ENCODE measurements around the gene UBR4. TPM values are rescaled to one million over a fixed set of nuclear protein-coding genes. Genes with fewer than 3 reads are reported as not detected.

UBR4 gene
- total and polyA plus RNA-seq, 10 of the 15 experiments (the other 5 are each of a cell fraction or from before 2014, with no cell fraction given), result 34.2 to 124 (median 56.2) TPM

GRCh38 chr1:19154876-19155275 lies 55.2 kb downstream of the UBR4 start:
- in situ Hi-C loops (cut with MboI), result no loop called here
- BruUV-seq (replicated peaks), result no TSS peak
- Histone ChIP-seq H3K27ac (ENCODE audit: control insufficient read depth, insufficient read depth) (no peak overlapping the region), H3K36me3 (ENCODE audit: control insufficient read depth in 2 of 2, insufficient read depth in 2 of 2, low read length in 1 of 2) (peaks cover 33 to 77% of the 10 kb centered on the region in 2 experiments), H4K20me1 (ENCODE audit: control insufficient read depth, insufficient read depth) (no peaks in the 10 kb centered on the region), H3K27me3 (replicated peaks in 1 of 2; ENCODE audit: control insufficient read depth in 2 of 2, insufficient read depth in 2 of 2, low read length in 1 of 2) (no peaks in the 10 kb centered on the region), H3K9me3 (replicated peaks; ENCODE audit: control insufficient read depth, insufficient read depth, low read length) (no peaks in the 10 kb centered on the region), H3K4me3 (no peak overlapping the region), H2AFZ (ENCODE audit: control insufficient read depth, low read depth, low read length) (no peak overlapping the region), H3K4me2 (ENCODE audit: control insufficient read depth, insufficient read depth) (no peak overlapping the region), H3K9ac (ENCODE audit: control insufficient read depth, insufficient read depth, low read length) (no peak overlapping the region), H3K4me1 (ENCODE audit: control insufficient read depth, insufficient read depth, low read length) (no peaks in the 10 kb centered on the region), H3K79me2 (ENCODE audit: control insufficient read depth, insufficient read depth, low read length) (no peaks in the 10 kb centered on the region)
- ChIA-PET CTCF (no interaction called here), RAD21 (ENCODE audit: unreplicated experiment) (no interaction called here), POLR2A (no interaction called here), SMC1A (ENCODE audit: uncharacterized antibody, unreplicated experiment) (interaction anchor here (0.5 kb wide), 1 partner anchor 21 kb away, joined by 3 read pairs; no protein-coding TSS in a partner anchor)
- WGBS (ENCODE audit: insufficient coverage, insufficient replicate concordance, low lambda C conversion rate, missing lambda C conversion rate), result 93% methylated on average over 7 of the region's 7 CpGs
- FAIRE-seq (no peak), ATAC-seq (no peak), DNase-seq (ENCODE audit: low read depth, low spot score) (no peak)
- intact Hi-C loops (cut with micrococcal nuclease; ENCODE audit: unreplicated experiment), result loop anchor here (10.0 kb wide), 1 partner anchor 90 kb away; no protein-coding TSS in a partner anchor
- TF ChIP-seq NFYA (IDR thresholded peaks at IDR 0.05; ENCODE audit: borderline replicate concordance, low read depth, low read length) (no peak), NFXL1 (IDR thresholded peaks at IDR 0.05; ENCODE audit: borderline replicate concordance) (no peak), JUND (IDR thresholded peaks at IDR 0.05; ENCODE audit: low read depth, low read length) (no peak), RELA (IDR thresholded peaks at IDR 0.05; ENCODE audit: borderline replicate concordance, partially characterized antibody) (no peak), E2F4 (IDR thresholded peaks at IDR 0.05; ENCODE audit: low read depth, low read length) (no peak), TAF1 (IDR thresholded peaks at IDR 0.05; ENCODE audit: borderline replicate concordance, low read depth, low read length) (no peak), SMAD5 (IDR thresholded peaks at IDR 0.05; ENCODE audit: low read depth) (no peak), USF2 (IDR thresholded peaks at IDR 0.05; ENCODE audit: borderline replicate concordance, low read depth, low read length) (no peak), NKRF (conservative IDR thresholded peaks at IDR 0.05) (no peak), ZNF687 (IDR thresholded peaks at IDR 0.05) (no peak), SKIL (IDR thresholded peaks at IDR 0.05; ENCODE audit: low read depth, poor library complexity, severe bottlenecking) (no peak), BMI1 (IDR thresholded peaks at IDR 0.05; ENCODE audit: borderline replicate concordance) (no peak), KAT2A (conservative IDR thresholded peaks at IDR 0.05; ENCODE audit: control insufficient read depth, low read depth, low read length) (no peak), MXI1 (IDR thresholded peaks at IDR 0.05; ENCODE audit: low read depth, low read length) (no peak)

Data from GM12878 (cell line).